ENCODE measurements around the gene WNT7B. TPM values are rescaled to one million over a fixed set of nuclear protein-coding genes. Genes with fewer than 3 reads are reported as not detected.

The WNT7B gene
- total RNA-seq, 4 donors from 2014 or later: not detected

- H3K36me3 ChIP-seq: no peaks in the 10 kb centered on the region
- peak overlapping the region; percentile 34 to 83 (median 70) for H3K27ac ChIP-seq
- no peaks in the 10 kb centered on the region for H3K9me3 ChIP-seq
- no peak for TF ChIP-seq CTCF (IDR thresholded peaks at IDR 0.05)
- no peak for TF ChIP-seq POLR2A (IDR thresholded peaks at IDR 0.05)
- H3K4me1 ChIP-seq: peaks cover 0 to 55% (median 4%) of the 10 kb centered on the region in 4 donors
- H3K27me3 ChIP-seq: no peaks in the 10 kb centered on the region
- peak in 2 of 3 donors; percentile 44 to 70 for DNase-seq
- H3K4me3 ChIP-seq: no peak overlapping the region
Observed at GRCh38 chr22:45996241-45997076, 19.5 kb upstream of the WNT7B start.

- H3K27ac ChIP-seq: peak overlapping the region in 3 of 4 donors; percentile 69 to 83 (median 72)
- no peak overlapping the region for H3K4me3 ChIP-seq
- H3K9me3 ChIP-seq: no peaks in the 10 kb centered on the region
- TF ChIP-seq CTCF (IDR thresholded peaks at IDR 0.05): no peak
- no peak for TF ChIP-seq POLR2A (IDR thresholded peaks at IDR 0.05)
- H3K27me3 ChIP-seq: no peaks in the 10 kb centered on the region
- H3K36me3 ChIP-seq: no peaks in the 10 kb centered on the region
- DNase-seq: no peak
- H3K4me1 ChIP-seq: peaks cover 0 to 49% (median 4%) of the 10 kb centered on the region in 4 donors
Observed at GRCh38 chr22:45995405-45996101, 18.6 kb upstream of the WNT7B start.

GRCh38 chr22:45994491-45995404, 17.8 kb upstream of the WNT7B start:
- Histone ChIP-seq H3K27ac (no peak overlapping the region), H3K4me1 (peaks cover 0 to 49% (median 4%) of the 10 kb centered on the region in 4 donors), H3K27me3 (no peaks in the 10 kb centered on the region), H3K4me3 (no peak overlapping the region), H3K9me3 (no peaks in the 10 kb centered on the region), H3K36me3 (no peaks in the 10 kb centered on the region)
- TF ChIP-seq CTCF (IDR thresholded peaks at IDR 0.05) (peak; percentile 84 to 97 (median 95)), POLR2A (IDR thresholded peaks at IDR 0.05) (no peak)
- peak; percentile 74 to 90 (median 89) for DNase-seq

DNA sequence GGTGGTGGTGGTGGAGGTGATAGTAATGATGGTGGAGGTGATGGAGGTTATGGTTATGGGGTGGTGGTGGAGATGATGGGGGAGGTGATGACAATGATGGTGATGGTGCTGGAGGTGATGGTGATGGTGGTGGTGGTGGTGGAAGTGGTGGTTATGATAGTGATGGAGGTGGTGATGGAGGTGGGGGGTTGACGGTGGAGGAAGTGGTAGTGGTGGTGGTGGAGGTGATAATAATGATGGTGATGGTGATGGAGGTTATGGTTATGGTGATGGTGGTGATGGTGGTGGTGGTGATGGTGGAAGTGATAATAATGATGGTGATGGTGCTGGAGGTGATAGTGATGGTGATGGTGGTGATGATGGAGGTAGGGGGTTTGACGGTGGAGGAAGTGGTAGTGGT, 16.9 kb upstream of the WNT7B start:
- Histone ChIP-seq H3K9me3 (no peaks in the 10 kb centered on the region), H3K4me1 (peaks cover 0 to 42% (median 4%) of the 10 kb centered on the region in 4 donors), H3K27ac (no peak overlapping the region), H3K27me3 (no peaks in the 10 kb centered on the region), H3K4me3 (no peak overlapping the region), H3K36me3 (no peaks in the 10 kb centered on the region)
- DNase-seq: no peak
- TF ChIP-seq POLR2A (IDR thresholded peaks at IDR 0.05) (no peak), CTCF (IDR thresholded peaks at IDR 0.05) (no peak)

DNA sequence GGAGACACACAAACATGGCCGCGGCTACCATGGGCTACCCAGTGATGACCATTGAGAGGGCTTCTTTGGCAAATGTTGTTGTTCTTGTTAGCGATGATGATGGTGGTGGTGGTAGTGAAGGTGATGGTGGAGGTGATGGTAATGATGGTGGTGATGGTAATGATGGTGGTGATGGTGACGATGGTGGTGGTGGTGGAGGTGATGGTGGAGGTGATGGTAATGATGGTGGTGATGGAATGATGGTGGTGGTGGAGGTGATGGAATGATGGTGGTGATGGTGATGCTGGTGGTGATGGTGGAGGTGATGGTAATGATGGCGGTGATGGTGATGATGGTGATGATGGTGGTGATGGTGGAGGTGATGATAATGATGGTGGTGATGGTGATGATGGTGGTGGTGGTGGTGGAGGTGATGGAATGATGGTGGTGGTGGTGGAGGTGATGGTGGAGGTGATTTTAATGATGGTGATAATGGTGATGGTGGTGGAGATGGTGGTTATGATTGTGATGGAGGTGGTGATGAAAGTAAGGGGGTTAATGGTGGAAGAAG, 16.3 kb upstream of the WNT7B start:
- no peaks in the 10 kb centered on the region for H3K9me3 ChIP-seq
- no peak overlapping the region for H3K27ac ChIP-seq
- H3K27me3 ChIP-seq: no peaks in the 10 kb centered on the region
- no peak overlapping the region for H3K4me3 ChIP-seq
- no peak for DNase-seq
- no peak for TF ChIP-seq CTCF (IDR thresholded peaks at IDR 0.05)
- no peak for TF ChIP-seq POLR2A (IDR thresholded peaks at IDR 0.05)
- H3K4me1 ChIP-seq: peaks cover 0 to 35% (median 4%) of the 10 kb centered on the region in 4 donors
- H3K36me3 ChIP-seq: no peaks in the 10 kb centered on the region

All from Peyer's patch (tissue), 4 donors.